ENCODE data around the gene MRPL22. TPM values are rescaled to one million over a fixed set of nuclear protein-coding genes. Genes with fewer than 3 reads are reported as not detected.

Gene MRPL22
- total and polyA plus RNA-seq, 2 of the 13 experiments (the other 11 are each of a cell fraction or from before 2014, with no cell fraction given), result 66.8 to 84.8 TPM

DNA sequence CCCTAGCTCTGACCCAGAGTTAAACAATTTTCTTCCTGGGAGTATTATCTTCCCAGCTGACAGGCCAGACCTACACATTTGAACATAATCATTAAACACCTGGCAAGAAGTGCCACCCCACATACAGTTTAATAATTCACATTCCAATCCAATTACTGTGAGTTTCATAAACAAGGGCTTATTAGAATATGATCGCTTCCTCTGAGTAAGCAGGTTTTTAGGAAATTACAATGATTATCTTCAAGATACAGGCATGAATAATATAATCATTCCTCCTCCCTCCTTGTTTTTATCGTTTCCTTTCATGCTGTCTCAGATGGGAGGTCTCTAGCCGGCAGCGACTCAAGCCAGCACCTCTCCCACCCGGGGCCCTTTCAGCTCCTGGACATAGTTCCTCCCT, 56.9 kb downstream of the MRPL22 start (continued):
- TF ChIP-seq ZMYM2 (CRISPR knock-in tag; IDR thresholded peaks at IDR 0.05) (no peak), ISX (CRISPR knock-in tag; conservative IDR thresholded peaks at IDR 0.05) (no peak), TBP (CRISPR knock-in tag; IDR thresholded peaks at IDR 0.05) (no peak)
- TF ChIP-seq, protein P1, sequence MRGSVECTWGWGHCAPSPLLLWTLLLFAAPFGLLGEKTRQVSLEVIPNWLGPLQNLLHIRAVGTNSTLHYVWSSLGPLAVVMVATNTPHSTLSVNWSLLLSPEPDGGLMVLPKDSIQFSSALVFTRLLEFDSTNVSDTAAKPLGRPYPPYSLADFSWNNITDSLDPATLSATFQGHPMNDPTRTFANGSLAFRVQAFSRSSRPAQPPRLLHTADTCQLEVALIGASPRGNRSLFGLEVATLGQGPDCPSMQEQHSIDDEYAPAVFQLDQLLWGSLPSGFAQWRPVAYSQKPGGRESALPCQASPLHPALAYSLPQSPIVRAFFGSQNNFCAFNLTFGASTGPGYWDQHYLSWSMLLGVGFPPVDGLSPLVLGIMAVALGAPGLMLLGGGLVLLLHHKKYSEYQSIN (CRISPR knock-in tag; IDR thresholded peaks at IDR 0.05; ENCODE audit: borderline replicate concordance), result no peak
- TF ChIP-seq, protein P2, sequence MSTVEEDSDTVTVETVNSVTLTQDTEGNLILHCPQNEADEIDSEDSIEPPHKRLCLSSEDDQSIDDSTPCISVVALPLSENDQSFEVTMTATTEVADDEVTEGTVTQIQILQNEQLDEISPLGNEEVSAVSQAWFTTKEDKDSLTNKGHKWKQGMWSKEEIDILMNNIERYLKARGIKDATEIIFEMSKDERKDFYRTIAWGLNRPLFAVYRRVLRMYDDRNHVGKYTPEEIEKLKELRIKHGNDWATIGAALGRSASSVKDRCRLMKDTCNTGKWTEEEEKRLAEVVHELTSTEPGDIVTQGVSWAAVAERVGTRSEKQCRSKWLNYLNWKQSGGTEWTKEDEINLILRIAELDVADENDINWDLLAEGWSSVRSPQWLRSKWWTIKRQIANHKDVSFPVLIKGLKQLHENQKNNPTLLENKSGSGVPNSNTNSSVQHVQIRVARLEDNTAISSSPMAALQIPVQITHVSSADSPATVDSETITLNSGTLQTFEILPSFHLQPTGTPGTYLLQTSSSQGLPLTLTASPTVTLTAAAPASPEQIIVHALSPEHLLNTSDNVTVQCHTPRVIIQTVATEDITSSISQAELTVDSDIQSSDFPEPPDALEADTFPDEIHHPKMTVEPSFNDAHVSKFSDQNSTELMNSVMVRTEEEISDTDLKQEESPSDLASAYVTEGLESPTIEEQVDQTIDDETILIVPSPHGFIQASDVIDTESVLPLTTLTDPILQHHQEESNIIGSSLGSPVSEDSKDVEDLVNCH (CRISPR knock-in tag; IDR thresholded peaks at IDR 0.05), result no peak

DNA sequence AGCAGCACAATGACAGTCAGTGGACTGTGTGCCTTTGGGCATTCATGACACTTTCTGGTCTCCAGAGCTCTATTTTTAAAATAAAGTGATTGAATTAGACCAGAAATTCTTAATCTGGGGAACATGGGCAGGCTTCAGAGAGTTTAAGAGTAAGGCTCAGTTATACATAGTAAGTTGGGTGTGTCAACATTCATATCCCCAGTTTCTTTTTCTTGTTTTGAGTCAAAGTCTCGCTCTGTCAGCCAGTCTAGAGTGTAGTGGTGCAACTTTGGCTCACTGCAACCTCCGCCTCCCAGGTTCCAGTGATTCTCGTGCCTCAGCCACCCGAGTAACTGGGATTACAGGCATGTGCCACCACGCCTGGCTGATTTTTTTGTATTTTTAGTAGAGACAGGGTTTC, 59.0 kb downstream of the MRPL22 start:
- intact Hi-C loops (cut with micrococcal nuclease; ENCODE audit: unreplicated experiment) (loop anchor here (10.0 kb wide), 1 partner anchor 355 kb away; no protein-coding TSS in a partner anchor), in situ Hi-C loops (cut with HindIII; ENCODE audit: extremely low pct_ligation_motif_present, low pct_unique_long_range_greater_than_20kb) (loop anchor here (10.0 kb wide), 1 partner anchor 355 kb away; no protein-coding TSS in a partner anchor)
- ChIA-PET CTCF (ENCODE audit: low intra/inter-chr PET ratio, low total read pairs) (no interaction called here), POLR2A (no interaction called here)
- Histone ChIP-seq H4K20me1 (ENCODE audit: insufficient read depth, low read length) (no peaks in the 10 kb centered on the region), H3K27ac (ENCODE audit: extremely low read length, insufficient read depth, low read length) (no peak overlapping the region), H3K9me3 (ENCODE audit: low read length) (no peaks in the 10 kb centered on the region), H3K4me2 (ENCODE audit: low read depth, low read length) (no peak overlapping the region), H2AFZ (ENCODE audit: low read length) (no peak overlapping the region), H3K27me3 (ENCODE audit: control insufficient read depth in 1 of 2, insufficient read depth in 2 of 2, low read length in 2 of 2) (no peaks in the 10 kb centered on the region), H3K36me3 (replicated peaks in 1 of 2; ENCODE audit: control insufficient read depth in 1 of 2, insufficient read depth in 2 of 2, low read length in 2 of 2) (no peaks in the 10 kb centered on the region), H3K9ac (ENCODE audit: insufficient read depth, low read depth, low read length) (no peak overlapping the region), H3K79me2 (ENCODE audit: insufficient read depth, low read length) (no peaks in the 10 kb centered on the region), H3K4me1 (ENCODE audit: insufficient read depth, low read length) (peaks cover 10% of the 10 kb centered on the region; the same call in 1 of the 2 replicates), H3K4me3 (replicated peaks in 1 of 3; ENCODE audit: insufficient read depth in 1 of 3, low read depth in 2 of 3, low read length in 3 of 3) (no peak overlapping the region)
- BruUV-seq (replicated peaks), result no TSS peak
- FAIRE-seq (no peak), DNase-seq (ENCODE audit: low spot score) (no peak), ATAC-seq (no peak)
- 13% methylated on average over 1 of the region's 5 CpGs for WGBS (ENCODE audit: low lambda C conversion rate)
- TF ChIP-seq SMARCE1 (IDR thresholded peaks at IDR 0.05; ENCODE audit: borderline replicate concordance), result no peak
- TF ChIP-seq ZNF530 (CRISPR knock-in tag; IDR thresholded peaks at IDR 0.05; ENCODE audit: low read depth), result no peak
- no peak for TF ChIP-seq KDM1A (CRISPR knock-in tag; IDR thresholded peaks at IDR 0.05)
- TF ChIP-seq ZNF552 (CRISPR knock-in tag; IDR thresholded peaks at IDR 0.05; ENCODE audit: borderline replicate concordance), result no peak
- TF ChIP-seq, protein P3, sequence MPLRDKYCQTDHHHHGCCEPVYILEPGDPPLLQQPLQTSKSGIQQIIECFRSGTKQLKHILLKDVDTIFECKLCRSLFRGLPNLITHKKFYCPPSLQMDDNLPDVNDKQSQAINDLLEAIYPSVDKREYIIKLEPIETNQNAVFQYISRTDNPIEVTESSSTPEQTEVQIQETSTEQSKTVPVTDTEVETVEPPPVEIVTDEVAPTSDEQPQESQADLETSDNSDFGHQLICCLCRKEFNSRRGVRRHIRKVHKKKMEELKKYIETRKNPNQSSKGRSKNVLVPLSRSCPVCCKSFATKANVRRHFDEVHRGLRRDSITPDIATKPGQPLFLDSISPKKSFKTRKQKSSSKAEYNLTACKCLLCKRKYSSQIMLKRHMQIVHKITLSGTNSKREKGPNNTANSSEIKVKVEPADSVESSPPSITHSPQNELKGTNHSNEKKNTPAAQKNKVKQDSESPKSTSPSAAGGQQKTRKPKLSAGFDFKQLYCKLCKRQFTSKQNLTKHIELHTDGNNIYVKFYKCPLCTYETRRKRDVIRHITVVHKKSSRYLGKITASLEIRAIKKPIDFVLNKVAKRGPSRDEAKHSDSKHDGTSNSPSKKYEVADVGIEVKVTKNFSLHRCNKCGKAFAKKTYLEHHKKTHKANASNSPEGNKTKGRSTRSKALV (CRISPR knock-in tag; IDR thresholded peaks at IDR 0.05), result no peak
- TF ChIP-seq NR2F6 (IDR thresholded peaks at IDR 0.05), result no peak
- TF ChIP-seq NR2F6 (CRISPR knock-in tag; IDR thresholded peaks at IDR 0.05), result no peak
- TF ChIP-seq, protein P4, sequence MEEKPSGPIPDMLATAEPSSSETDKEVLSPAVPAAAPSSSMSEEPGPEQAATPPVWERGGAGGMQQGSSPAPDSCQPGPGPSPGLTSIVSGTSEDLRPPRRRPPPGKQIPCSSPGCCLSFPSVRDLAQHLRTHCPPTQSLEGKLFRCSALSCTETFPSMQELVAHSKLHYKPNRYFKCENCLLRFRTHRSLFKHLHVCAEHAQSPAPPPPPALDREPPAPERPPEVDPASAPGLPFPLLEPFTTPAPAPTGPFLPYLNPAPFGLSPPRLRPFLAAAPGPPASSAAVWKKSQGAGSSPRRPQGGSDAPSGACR (CRISPR knock-in tag; IDR thresholded peaks at IDR 0.05), result no peak
- TF ChIP-seq, protein P5, sequence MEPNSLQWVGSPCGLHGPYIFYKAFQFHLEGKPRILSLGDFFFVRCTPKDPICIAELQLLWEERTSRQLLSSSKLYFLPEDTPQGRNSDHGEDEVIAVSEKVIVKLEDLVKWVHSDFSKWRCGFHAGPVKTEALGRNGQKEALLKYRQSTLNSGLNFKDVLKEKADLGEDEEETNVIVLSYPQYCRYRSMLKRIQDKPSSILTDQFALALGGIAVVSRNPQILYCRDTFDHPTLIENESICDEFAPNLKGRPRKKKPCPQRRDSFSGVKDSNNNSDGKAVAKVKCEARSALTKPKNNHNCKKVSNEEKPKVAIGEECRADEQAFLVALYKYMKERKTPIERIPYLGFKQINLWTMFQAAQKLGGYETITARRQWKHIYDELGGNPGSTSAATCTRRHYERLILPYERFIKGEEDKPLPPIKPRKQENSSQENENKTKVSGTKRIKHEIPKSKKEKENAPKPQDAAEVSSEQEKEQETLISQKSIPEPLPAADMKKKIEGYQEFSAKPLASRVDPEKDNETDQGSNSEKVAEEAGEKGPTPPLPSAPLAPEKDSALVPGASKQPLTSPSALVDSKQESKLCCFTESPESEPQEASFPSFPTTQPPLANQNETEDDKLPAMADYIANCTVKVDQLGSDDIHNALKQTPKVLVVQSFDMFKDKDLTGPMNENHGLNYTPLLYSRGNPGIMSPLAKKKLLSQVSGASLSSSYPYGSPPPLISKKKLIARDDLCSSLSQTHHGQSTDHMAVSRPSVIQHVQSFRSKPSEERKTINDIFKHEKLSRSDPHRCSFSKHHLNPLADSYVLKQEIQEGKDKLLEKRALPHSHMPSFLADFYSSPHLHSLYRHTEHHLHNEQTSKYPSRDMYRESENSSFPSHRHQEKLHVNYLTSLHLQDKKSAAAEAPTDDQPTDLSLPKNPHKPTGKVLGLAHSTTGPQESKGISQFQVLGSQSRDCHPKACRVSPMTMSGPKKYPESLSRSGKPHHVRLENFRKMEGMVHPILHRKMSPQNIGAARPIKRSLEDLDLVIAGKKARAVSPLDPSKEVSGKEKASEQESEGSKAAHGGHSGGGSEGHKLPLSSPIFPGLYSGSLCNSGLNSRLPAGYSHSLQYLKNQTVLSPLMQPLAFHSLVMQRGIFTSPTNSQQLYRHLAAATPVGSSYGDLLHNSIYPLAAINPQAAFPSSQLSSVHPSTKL (CRISPR knock-in tag; IDR thresholded peaks at IDR 0.05), result no peak
- no peak for TF ChIP-seq ZNF570 (CRISPR knock-in tag; IDR thresholded peaks at IDR 0.05; ENCODE audit: borderline replicate concordance)
